A673 (cell line): ENCODE measurements around the gene NCKAP5. TPM values are rescaled to one million over a fixed set of nuclear protein-coding genes. Genes with fewer than 3 reads are reported as not detected.

Experiments
- BruUV-seq: library from RNA; stranded (reverse); fragments of 400-500 nt; replicated peaks from 2 replicates; lab custom pipeline; 2021; lab: Mats Ljungman, UMichigan
- CTCF ChIA-PET: fragments of 300-600 bp; sonication (Branson Sonifier 250); formaldehyde crosslinking; loops from one replicate; lab custom pipeline; 2022; ENCODE audit warnings: antibody characterized with exemption; lab: Charles Lee
- POLR2A ChIA-PET: fragments of 300-600 bp; sonication (Branson Sonifier 250); formaldehyde crosslinking; loops from one replicate; lab custom pipeline; 2022; ENCODE audit warnings: antibody characterized with exemption; ENCODE audit not compliant: low non-redundant PET; lab: Charles Lee
- DNase-seq: peaks from one replicate; pipeline ENCODE4 v3.0.0-alpha.2; 2015; ENCODE audit warnings: low spot score
- H3K27ac ChIP-seq: fragments of 200-600 bp; sonication (generic); 2 replicates; pipeline ENCODE4 v1.5.1; 2016; ENCODE audit warnings: mixed run types, low read depth, mild to moderate bottlenecking, mixed read lengths, antibody characterized with exemption, low read length; ENCODE audit not compliant: poor library complexity, severe bottlenecking
- H3K27me3 ChIP-seq: fragments of 200-600 bp; sonication (generic); replicated peaks from 2 replicates; pipeline ENCODE4 v1.6.1; 2017; ENCODE audit warnings: mixed run types, low read depth, mild to moderate bottlenecking, mixed read lengths, antibody characterized with exemption, low read length; ENCODE audit not compliant: insufficient read depth, poor library complexity
- H3K36me3 ChIP-seq: fragments of 200-600 bp; sonication (generic); 2 replicates; pipeline ENCODE4 v1.6.1; 2016; ENCODE audit warnings: mixed run types, mild to moderate bottlenecking, mixed read lengths, antibody characterized with exemption, low read length; ENCODE audit not compliant: insufficient read depth, poor library complexity, severe bottlenecking
- H3K4me1 ChIP-seq: fragments of 200-600 bp; sonication (generic); 2 replicates; pipeline ENCODE4 v1.6.1; 2017; ENCODE audit warnings: mixed run types, mild to moderate bottlenecking, mixed read lengths, antibody characterized with exemption, low read length; ENCODE audit not compliant: insufficient read depth, poor library complexity, severe bottlenecking
- H3K4me3 ChIP-seq: fragments of 200-600 bp; sonication (generic); 2 replicates; pipeline ENCODE4 v1.5.1; 2016; ENCODE audit warnings: low read depth, mixed run types, mild to moderate bottlenecking, mixed read lengths, low read length; ENCODE audit not compliant: poor library complexity, severe bottlenecking
- H3K9me3 ChIP-seq: fragments of 200-600 bp; sonication (generic); 2 replicates; pipeline ENCODE4 v1.6.1; 2016; ENCODE audit warnings: mixed run types, low read depth, mild to moderate bottlenecking, mixed read lengths, antibody characterized with exemption, low read length; ENCODE audit not compliant: poor library complexity, severe bottlenecking
- EZH2 ChIP-seq: fragments of 200-600 bp; sonication (generic); IDR thresholded peaks from 2 replicates; pipeline ENCODE4 v1.6.1; 2017; ENCODE audit warnings: borderline replicate concordance, low read depth, mild to moderate bottlenecking, mixed read lengths, antibody characterized with exemption, low read length; ENCODE audit not compliant: poor library complexity, severe bottlenecking
- intact Hi-C: fragments of 100-400 bp; cut with micrococcal nuclease; formaldehyde crosslinking; loops from one replicate; pipeline ENCODE4 v1.10.0; 2022; ENCODE audit not compliant: unreplicated experiment
- total RNA-seq: library from RNA; stranded (reverse); gene quantifications from 2 replicates; pipeline ENCODE4 v1.2.3, GENCODE V29; 2021
- TF ChIP-seq, protein P1 (sequence below): fragments of 300-800, 200-600 bp; sonication (generic); conservative IDR thresholded peaks from 2 replicates; pipeline ENCODE4 v1.5.1; 2017; ENCODE audit warnings: low read depth, mild to moderate bottlenecking, antibody characterized with exemption, low read length, moderate library complexity, mixed read lengths

Gene NCKAP5
- total RNA-seq, 1 experiment from 2014 or later: 26.6 TPM

DNA sequence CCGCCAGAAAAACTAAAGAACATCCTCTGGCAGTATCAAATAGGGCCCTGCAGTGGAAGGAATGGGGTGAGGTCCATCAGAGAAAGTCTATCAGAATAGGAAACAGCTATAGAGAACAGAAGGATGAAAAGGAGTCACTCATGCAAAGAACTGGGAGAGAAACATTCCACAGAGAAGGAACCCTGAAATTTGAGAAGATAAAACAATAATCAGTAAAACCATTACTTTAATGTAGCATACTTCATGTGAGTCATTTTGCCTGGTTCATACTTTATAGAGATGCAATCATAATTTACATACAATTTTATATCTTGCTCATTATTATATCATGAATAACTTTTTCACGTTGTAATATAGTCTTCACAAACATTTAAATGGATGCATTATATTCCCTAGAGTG is 402.2 kb downstream of the NCKAP5 start:
- POLR2A ChIA-PET: no interaction called here
- no peak overlapping the region for H3K27ac ChIP-seq
- no peaks in the 10 kb centered on the region for H3K27me3 ChIP-seq
- DNase-seq: no peak
- no TSS peak for BruUV-seq
- no peak for TF ChIP-seq EZH2
- TF ChIP-seq, protein P1, sequence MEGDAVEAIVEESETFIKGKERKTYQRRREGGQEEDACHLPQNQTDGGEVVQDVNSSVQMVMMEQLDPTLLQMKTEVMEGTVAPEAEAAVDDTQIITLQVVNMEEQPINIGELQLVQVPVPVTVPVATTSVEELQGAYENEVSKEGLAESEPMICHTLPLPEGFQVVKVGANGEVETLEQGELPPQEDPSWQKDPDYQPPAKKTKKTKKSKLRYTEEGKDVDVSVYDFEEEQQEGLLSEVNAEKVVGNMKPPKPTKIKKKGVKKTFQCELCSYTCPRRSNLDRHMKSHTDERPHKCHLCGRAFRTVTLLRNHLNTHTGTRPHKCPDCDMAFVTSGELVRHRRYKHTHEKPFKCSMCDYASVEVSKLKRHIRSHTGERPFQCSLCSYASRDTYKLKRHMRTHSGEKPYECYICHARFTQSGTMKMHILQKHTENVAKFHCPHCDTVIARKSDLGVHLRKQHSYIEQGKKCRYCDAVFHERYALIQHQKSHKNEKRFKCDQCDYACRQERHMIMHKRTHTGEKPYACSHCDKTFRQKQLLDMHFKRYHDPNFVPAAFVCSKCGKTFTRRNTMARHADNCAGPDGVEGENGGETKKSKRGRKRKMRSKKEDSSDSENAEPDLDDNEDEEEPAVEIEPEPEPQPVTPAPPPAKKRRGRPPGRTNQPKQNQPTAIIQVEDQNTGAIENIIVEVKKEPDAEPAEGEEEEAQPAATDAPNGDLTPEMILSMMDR: no peak
- CTCF ChIA-PET: interaction anchor here (1.3 kb wide), 1 partner anchor 619 kb away, joined by 5 read pairs; no protein-coding TSS in a partner anchor
- no peaks in the 10 kb centered on the region for H3K36me3 ChIP-seq
- no peak overlapping the region for H3K4me3 ChIP-seq
- intact Hi-C loops: no loop called here
- H3K9me3 ChIP-seq: no peaks in the 10 kb centered on the region
- peaks cover 43% of the 10 kb centered on the region for H3K4me1 ChIP-seq

DNA sequence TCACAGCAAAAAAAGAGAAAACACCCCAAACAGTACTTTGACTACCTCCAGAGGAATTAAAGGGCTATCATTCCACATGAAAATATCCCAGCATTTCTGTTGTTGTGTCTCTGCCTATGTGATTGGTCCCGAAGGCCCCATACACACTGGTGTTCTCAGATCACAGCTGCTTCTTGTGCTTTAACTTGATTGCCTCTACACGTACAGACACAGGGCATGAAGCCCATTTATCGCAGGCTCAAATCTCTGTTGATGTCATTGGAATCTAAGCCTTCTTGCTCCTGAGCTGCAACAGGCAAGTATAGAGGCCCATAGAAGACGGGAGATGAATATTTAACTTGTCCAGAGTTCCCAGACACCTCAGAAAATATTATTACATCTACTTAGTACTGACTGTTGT is 405.2 kb downstream of the NCKAP5 start:
- no TSS peak for BruUV-seq
- no peak overlapping the region for H3K27ac ChIP-seq
- H3K36me3 ChIP-seq: no peaks in the 10 kb centered on the region
- H3K27me3 ChIP-seq: no peaks in the 10 kb centered on the region
- H3K4me3 ChIP-seq: no peak overlapping the region
- intact Hi-C loops: no loop called here
- POLR2A ChIA-PET: no interaction called here
- CTCF ChIA-PET: no interaction called here
- TF ChIP-seq EZH2: no peak
- TF ChIP-seq, protein P1: no peak
- peaks cover 23% of the 10 kb centered on the region for H3K4me1 ChIP-seq
- H3K9me3 ChIP-seq: no peaks in the 10 kb centered on the region
- no peak for DNase-seq

- no peak for DNase-seq
- no TSS peak for BruUV-seq
- POLR2A ChIA-PET: no interaction called here
- peaks cover 9% of the 10 kb centered on the region for H3K9me3 ChIP-seq
- intact Hi-C loops: no loop called here
- H3K27ac ChIP-seq: no peak overlapping the region
- peaks cover 6% of the 10 kb centered on the region for H3K36me3 ChIP-seq
- H3K4me3 ChIP-seq: no peak overlapping the region
- TF ChIP-seq, protein P1: no peak
- no peak for TF ChIP-seq EZH2
- H3K27me3 ChIP-seq: no peaks in the 10 kb centered on the region
- CTCF ChIA-PET: no interaction called here
- no peaks in the 10 kb centered on the region for H3K4me1 ChIP-seq
Measured at GRCh38 chr2:133158442-133158841, 409.8 kb downstream of the NCKAP5 start.
